NCI-H82 treated with DMSO at 0.1 percent for 48 hours (cell line): ENCODE results near the gene TMEM98.
"Not testable (repeated sequence)": the region's sequence is repeated elsewhere in the genome, so short reads cannot be mapped to it uniquely, and the experiment has no call there.

Experiments
- DNase-seq: peaks from one replicate; lab custom pipeline; 2025; ENCODE audit not compliant: unreplicated experiment; lab: John Stamatoyannopoulos, UW

Gene TMEM98, protein sequence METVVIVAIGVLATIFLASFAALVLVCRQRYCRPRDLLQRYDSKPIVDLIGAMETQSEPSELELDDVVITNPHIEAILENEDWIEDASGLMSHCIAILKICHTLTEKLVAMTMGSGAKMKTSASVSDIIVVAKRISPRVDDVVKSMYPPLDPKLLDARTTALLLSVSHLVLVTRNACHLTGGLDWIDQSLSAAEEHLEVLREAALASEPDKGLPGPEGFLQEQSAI

GRCh38 chr17:32927724-32928585 is at the start of gene TMEM98:
TMEM98 (plus strand) TSS chr17:32928153; CDS start chr17:32931529, 3,376 bp downstream.
- DNase-seq: no peak

GRCh38 chr17:32878211-32878610 is 49.7 kb upstream of the TMEM98 start:
- DNase-seq: no peak

DNA sequence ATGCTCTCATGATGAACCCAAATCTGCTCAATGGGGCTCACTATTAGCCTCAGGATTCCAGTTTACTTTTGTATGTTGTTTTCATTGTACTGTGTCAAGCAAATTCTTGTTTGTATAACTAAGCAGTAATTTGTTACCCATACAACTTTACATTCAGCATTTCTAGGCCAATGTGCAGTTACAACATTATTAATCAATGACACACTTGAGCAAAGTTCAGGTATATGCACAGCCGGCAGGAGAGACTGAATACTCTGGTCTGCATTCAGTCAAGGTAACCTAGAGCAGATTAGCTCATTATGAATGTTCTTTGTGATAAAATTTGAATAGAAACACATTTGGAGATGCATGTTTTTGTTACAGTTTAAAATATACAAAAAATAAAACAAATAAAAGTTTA is 48.8 kb upstream of the TMEM98 start:
- DNase-seq: no peak

DNA sequence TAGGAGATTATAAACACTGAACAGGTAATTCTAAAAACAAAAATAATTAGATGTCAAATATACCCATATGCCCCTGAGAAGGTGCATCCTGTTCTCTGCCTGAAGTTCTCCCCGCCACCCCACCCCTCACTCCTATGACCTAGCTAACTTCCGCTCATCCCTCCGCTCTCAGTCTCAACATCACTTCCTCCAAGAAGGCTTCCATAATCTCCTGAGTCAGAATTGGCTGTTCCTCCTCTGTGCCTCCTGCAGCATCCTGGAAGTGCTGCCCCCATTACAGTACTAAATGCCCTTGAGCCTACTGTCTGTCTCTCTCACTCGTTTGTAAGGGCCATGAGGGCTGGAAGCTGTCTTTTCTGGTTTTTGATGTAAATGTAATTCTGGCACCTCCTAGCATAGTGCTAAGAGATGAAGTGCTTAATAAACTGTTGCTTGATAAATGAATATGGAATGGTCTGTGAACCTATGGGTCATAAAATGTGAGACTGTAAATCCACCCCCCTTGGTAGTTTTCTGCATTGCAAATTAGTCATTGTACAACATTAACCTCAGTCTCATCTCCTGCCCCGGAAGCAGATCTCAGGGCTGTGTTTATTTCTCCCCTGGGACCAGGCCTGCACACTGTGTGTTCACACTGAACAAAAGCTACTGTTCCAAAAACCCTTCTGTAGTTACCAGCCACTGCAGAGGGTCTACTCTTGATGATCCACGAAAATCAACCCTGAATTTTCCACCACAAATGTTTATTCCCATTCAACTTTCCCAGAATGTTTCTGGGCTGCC is 47.1 kb upstream of the TMEM98 start:
- no peak for DNase-seq

- no peak for DNase-seq
Observed at GRCh38 chr17:32882029-32882428, 45.9 kb upstream of the TMEM98 start.

GRCh38 chr17:32882734-32883133 is 45.2 kb upstream of the TMEM98 start:
- no peak for DNase-seq

GRCh38 chr17:32886951-32887350 is 41.0 kb upstream of the TMEM98 start:
- not testable (repeated sequence) for DNase-seq

GRCh38 chr17:32887410-32887809 is 40.5 kb upstream of the TMEM98 start:
- not testable (repeated sequence) for DNase-seq

- no peak for DNase-seq
Observed at GRCh38 chr17:32894245-32894644, 33.7 kb upstream of the TMEM98 start.

DNA sequence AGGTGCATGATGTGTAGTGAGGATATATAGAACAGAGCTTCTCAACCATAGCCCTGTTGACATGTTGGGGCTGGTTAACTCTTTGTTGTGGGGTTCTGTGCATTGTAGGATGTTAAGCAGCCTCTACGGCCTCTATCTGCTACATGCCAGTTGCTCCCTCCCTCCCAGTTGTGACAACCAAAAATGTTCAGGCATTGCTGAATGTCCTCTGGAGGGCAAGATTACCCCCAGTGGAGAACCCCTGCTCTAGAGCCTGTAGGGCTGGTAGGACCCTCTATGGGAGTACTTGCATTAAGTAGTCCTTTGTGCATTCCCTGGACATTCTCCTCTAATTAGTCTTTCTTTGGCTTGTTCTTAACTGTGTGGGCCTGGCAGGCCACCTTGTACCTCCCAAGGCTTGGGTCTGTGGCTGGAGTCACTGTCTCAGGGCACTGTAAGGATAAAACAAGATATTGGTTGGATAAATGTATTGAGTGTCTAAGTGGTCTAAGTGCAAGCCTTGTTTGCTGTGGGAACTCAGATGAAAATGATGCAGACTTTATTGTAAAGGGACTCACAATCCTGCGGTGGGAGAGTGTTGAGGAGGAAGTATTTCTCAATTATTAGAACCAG is 31.2 kb upstream of the TMEM98 start:
- no peak for DNase-seq

DNA sequence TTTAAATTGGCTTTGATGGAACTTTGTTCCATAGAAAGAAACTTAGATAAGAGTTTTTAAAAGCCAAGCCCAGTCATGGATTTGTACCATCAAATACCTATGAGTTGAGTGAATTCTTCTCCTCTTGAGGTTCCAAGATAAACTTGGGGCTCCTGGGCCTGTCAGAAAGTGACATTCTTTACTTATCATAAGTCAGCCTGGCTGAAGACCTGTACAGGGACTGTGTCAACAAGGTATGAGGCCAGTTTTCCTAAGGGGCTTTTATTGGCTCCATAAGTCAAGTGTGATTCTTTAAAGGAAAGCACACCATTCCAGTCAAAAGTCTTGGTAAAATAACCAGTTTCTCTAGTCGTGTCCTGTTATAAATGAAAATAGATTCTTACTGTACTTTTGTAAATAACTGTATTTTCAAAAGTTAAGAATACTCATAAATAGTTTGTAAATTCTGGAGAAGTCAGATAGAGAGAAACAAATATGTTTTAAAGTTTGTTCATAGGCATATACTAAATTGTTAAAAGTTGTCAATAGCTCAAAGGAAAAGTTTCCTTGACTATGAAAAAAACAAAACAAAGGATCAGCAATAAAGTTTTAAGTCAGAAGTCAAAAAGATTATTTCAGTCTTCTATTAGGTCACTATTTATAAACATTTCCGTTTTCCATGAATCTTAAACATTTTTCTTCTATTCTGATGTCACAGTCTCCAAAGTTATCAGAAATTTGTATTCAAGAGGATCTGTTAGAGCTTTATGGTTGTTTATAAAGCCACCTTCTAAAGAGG is 28.5 kb upstream of the TMEM98 start:
- no peak for DNase-seq

DNA sequence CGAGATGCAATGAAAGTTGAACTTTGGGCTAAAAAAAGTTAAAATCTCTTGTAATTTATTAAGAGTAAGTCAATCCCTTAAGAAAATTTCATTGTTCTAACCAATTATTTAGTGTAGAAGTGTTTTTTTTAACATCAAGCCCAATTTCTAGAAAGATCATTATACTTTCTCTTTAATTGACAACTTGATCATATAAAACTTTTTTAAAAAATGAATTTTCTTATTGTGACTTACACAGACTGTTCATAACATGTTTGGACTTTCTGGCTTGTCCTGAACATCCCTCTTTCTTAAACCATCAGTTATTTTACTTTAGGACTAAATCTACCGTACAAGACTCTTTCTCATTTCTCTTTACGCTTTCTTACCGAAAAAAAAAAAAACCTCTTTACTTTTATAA is 26.2 kb upstream of the TMEM98 start:
- DNase-seq: no peak

DNA sequence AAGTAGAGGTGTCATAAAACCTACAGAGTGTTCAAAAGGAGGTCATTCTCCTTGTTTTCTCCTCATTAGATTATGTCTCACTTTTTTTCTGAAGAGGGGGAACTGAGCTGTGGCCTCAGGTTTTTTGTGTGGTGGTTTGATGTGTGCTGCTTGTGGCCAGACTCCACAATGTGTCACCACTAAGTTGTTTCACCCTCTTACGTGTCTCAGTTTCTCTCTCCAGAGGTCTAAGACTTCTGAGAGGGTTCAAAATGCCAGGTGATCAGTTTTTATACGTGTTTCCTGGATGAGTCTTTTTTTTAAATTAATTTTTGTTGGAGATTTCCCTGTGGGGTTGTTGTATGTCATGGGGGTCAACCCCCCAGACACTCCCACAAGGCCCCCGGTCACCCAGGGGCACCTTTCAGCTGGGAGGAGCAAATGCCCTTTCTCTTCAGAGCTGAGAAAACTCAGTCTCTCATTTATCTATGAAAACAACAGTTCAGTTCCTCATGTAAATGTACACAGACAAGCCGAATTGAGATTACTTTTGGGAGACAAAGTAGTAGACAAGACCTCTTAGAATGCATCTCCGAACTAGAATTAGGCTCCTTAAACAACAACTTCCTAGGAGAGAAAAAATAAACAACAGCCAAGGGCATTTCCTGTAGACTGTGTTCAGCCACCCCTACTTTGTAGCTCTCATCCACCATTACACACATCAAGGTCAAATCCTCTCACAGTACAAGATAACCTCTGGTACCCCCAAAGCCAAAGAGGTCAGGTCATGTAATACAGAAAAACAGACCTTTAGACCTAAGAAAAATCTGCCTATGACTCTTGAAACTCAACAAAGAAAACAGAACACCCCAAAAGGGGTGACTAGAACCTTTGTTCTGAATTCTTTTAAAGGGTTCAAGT is 23.9 kb upstream of the TMEM98 start:
- no peak for DNase-seq

GRCh38 chr17:32904891-32905290 is 23.1 kb upstream of the TMEM98 start:
- no peak for DNase-seq

DNA sequence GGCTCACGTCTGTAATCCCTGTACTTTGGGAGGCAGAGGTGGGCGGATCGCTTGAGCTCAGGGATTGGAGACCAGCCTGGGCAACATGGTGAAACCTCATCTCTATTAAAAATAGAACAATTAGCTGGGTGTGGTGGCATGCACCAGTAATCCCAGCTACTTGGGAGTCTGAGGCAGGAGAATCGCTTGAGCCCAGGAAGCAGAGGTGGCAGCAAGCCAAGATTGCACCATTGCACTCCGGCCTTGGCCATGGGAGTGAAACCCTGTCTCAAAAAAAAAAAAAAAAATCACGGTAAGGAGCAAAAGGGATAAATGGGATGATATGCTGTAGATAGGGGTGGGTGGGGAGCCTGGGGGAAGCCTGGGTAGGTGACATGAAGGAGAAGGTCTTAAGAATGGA is 20.4 kb upstream of the TMEM98 start:
- no peak for DNase-seq

DNA sequence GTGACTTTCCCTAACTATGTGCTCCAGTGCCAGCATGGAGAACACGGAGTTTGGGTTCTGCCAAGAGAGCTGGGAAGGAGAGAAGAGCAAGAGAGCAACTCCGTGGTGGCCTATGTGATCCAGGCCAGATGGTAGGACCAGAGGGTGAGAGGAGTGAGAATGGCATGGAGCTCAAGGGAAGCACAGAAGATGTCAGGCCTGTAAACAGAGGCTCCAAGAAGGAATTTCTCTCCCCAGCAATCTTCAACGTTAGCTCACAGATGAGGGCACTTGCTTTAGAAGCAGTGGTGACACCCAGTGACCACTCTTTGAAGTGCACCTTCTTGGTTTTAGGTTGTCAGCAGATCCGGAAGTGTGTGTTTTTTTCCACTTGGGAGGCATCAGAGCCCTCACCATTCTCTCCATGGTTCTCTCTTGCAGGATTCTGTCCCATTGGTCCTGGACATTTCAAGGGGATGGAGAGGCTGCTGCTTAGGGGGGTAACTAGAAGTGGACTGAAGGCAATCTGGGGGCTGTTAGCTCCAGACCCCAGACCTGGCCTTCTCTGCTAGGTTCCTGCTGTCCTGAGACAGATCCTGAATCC is 18.1 kb upstream of the TMEM98 start:
- peak; percentile 38 for DNase-seq

DNA sequence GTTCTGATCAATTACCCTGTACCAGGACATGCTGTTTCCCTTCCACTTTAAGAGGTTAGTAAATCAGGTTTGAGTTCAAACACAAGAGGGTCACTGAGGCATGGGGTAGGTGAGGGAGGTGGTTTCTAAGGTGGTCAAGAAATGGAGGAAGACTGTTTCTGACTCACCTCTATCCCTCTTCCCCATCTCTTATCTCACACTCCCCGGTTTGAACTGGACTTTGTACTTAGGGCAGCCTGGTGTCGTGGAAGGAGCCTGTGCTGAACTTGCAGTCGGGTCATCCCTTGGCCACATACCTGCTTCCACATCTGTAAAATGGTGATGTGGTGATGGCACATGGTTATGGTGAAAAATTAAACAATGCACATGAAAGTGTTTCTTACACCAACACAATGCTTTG is 17.2 kb upstream of the TMEM98 start:
- no peak for DNase-seq

DNA sequence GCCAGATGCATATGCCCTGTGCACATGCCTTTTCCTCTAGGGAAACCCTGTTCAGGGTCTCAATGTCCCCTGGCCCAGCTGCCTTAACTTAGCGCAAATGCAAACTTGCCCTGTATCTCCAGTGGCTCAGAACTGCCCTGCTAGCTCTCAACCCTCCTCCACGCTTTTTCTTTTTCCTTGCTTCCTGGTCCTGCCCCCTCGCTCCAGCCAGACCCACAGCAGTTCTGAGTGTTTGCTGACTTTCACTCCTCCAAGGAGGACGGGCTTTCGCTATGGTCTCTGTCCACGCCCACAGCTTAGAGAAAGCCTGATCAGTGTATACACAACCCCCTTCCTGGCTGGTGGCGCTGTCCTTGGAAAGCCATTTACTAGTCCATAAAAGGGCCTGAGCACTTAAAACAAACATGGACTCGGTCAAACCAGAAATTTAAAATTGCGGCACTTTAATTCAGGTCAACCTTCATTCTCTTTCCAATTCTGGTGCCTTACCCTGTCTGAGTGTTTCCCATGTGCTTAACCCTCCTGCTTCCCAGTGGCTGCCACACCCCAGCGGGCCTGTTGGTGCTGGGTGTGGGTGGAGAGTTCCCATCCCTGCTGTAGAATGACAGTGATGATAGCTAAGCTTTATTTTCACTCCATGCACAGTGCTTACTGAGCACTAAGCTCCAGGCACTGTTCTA is 15.6 kb upstream of the TMEM98 start:
- no peak for DNase-seq

- no peak for DNase-seq
Observed at GRCh38 chr17:32913593-32913992, 14.4 kb upstream of the TMEM98 start.
